GM21423 (cell line): ENCODE data around the gene MAD1L1.

ENCODE experiments used
- ATAC-seq: cut with Tn5 transposase; IDR thresholded peaks from one replicate; pipeline ENCODE4 v1.9.1; 2021; ENCODE audit warnings: mild to moderate bottlenecking, moderate library complexity; ENCODE audit not compliant: unreplicated experiment

Gene MAD1L1

DNA sequence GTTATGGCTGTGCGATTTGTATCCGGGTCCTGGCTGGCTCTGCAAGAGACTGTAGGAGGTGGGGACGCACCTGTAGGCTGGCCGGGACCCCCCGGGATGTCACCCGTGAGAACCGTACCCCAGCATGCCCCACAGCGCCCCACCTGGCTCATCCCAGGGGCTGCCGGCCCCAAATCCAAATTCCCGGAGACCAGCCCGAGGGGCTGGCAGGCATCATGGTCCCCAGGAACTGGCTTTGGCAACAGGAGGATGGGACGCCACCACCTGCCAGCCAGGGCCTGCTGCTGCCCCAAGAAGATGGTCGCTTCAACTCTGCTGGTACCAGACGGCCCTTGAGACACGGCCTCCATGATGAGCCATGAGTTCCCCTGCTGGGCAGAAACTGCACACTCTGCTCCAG lies 323.3 kb downstream of the MAD1L1 start:
- ATAC-seq, result no peak

GRCh38 chr7:1908823-1909420 lies 323.8 kb downstream of the MAD1L1 start:
- ATAC-seq, result no peak

DNA sequence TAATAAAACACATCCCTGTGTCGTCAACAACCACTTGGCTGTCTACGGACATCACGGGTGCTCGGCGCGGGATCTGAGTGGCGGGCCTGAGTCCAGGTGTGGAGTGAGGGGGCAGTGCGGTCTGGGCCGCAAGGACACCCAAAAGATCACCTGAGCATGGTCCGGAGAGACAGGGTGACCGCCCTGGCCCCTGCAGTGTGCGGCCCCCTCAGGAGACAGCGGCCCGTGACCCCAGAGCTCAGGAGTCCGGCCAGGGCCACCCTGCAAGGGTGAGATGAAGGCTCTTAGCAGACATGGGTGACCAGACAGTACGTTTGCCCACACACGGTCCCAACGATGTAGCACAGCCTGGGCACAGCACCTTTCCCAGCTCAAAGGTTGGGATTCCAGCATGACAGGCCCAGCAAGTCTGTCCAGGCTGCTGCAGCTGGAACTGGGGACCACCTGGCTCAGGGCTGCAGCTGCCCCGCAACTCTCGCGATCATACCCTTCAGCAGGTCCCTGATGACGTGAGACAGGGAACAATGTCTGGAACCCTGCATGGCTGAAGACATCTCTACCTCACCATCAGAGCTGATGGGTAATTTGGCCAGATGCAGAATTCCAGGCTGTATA lies 324.9 kb downstream of the MAD1L1 start:
- ATAC-seq, result no peak

DNA sequence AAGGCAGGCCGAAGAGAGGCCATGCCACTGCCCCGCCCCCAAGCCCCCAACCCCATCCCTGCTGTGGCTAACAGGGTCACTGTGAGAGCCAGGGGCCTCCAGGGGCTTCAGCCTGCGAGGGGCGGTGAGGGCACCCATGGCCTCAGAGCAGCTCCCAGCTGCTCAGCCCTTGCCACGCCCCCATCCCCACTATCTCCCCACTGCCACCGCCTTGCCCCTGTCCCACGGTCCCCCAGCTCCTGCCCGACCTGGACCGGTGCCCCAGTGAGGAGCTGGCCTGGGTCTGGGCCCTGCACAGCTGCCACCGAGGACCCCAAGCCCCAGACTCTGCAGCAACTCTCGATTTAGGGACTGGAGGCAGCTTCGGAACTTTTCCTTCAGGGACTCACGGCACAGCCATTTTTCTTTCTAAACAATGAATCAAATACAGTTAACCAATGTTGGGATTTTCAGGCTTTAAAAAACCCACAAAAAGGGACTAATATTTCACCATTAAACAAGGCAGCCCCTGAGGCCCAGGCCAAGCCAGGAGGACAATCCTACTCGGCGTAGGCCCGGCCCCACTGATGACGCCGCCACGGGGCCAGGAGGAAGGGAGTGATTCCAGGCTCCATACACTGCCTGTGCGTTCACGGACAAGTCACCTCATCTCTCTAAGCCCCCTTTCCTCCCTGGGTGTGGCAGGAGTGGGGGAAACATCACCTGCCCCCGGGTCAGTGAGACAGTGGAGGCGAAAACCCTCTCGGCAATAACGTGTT lies 325.6 kb downstream of the MAD1L1 start:
- ATAC-seq, result no peak

- no peak for ATAC-seq
These were observed 326.5 kb downstream of the MAD1L1 start for GRCh38 chr7:1906087-1906830.

DNA sequence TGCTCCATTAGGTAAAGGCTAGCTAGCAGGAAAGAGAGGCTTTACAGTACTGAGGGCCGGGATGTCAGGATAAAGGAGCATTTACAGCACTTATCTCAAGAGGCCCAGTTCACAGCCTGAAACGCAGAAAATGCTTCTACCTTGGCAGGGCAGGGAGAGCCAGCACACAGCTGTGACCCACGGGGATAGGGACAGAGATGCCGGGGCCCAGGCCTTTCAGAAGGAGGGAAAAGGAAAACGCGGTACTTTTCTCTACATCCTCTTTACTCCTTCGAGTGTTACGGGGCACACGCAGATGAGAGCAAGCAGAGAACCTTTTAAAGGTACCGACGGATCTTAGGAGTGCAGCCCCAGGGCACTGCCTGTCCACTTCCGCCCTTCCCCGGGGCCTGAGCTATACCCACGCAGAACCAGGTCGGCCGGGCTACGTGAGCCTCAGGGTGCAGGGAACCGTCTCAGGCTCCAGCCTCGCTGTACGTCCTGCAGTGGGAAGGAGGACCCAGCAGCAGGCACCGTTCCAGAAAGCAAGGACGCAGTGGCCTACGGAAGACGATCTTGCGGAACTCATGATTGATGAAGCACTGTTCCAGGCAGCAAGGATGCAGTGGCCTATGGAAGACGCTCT lies 330.4 kb downstream of the MAD1L1 start:
- ATAC-seq, result no peak

DNA sequence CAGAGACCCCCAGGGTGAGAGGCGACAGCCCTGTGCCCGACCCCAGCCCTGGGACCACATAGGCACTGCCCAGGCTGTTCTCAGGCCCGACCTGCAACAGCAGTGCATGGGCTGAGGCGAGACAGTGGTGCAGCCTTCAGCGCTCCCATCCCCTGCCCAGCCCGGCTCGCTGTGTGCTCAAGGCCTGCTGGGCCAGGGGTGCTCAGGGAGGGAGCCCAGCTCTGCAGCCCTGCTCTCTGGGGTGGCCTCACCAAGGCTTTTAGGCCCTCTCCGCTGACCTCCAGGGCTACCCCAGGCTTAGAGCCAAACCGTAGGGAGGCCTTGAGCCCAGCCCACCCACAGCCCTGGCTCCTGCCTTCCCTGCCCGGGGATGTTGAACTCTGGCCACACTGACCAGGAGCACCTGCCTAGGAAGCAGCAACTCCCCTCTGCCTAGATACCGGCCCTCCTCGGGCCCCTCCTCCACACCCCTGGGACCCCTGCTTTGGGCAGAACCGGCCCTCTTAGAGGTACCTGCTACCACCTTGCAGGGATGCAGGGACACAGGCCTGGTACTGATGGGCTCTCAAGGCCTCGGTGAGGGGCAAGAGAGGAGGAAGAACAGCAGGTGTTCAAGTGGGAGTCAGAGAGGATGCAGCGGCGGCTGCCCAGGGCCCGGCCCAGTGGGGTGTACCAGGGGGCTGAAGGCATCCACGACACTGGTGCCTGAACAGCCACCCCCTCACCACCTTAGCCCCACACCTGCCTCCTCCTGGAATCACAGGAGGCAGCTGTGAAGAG lies 331.1 kb downstream of the MAD1L1 start:
- no peak for ATAC-seq

GRCh38 chr7:1900847-1901246 lies 331.9 kb downstream of the MAD1L1 start:
- ATAC-seq, result no peak

DNA sequence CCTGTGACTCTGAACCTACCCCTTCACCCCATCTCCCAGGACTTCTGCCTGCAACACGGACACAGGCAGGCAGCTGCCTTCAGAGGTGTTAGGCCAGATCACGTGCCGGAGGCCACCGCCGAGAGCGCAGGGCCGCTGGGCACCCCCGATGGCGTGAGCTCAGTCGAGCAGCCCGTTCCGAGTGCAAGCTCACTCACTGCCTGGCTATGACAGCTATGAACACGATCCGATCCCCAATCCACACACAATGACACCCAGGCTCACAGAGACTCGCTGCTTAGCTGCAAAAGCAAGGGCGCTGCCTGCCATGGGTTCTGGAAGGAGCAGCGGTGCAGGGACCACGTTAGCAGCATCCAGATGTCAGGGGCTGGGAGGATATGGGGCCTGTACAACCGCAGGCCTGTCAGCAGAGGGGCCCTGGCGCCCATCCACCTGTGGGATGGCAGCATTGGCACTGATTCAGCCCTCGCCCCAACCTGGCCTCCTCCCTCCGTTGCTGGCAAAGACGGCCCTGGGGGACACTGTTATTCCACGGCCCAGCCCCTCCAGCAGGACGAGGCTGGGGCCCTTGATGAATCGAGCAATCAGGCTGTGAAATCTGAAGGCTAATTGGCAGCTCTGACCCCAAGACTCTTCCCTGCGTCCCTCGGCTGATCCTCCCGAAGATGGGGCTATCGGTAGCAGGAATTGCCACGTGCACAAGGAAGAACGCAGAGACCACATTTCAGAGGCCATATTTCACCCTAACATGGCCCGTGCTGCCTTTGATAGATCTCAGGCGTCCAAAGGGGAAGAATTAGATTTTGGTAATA lies 332.6 kb downstream of the MAD1L1 start:
- ATAC-seq, result no peak

DNA sequence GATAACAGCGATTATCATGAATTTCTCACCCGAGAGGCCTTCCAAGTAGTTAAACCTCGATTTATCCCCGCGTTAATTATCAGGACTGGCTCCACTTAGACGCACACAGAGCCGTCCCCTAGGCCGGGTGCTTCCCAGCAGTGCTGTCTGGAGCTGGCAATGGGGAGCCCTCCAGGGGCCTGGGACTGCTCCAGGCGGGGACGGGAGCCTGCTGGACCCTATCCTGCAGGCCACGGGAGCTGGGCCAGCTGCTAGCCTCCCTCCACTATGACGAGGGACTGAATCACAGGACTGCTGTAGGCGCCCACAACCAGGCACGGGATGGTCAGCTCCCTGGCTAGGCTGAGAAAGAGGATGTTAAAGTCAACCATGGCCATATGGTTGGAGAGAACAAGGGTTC lies 333.5 kb downstream of the MAD1L1 start:
- ATAC-seq, result no peak

DNA sequence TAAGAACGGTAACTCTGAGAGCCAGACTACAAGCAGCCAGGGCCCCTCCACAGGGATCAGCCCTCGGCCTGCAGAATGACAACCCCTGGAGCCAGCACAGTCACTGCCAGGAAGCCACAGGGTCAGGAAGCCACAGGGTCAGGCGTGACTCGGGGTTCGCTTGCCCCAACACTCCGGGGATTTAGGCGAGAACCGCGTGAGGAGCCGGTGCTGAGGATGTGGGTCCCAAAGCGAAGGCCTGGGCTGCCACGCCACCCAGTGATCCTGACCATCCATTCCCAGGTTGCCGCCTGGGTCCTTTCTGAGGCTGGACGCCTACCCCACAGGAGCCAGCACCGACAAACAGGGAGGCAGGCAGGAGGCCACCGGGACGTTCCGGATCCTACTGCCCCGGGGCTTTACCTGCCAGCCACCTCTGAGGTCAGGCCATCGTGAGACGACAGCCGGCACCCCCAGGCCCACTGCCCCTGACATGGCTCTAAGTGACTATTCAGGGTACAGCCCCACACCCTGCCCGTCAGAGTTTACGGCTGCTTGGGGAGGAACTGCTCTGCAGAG lies 334.0 kb downstream of the MAD1L1 start:
- no peak for ATAC-seq

- no peak for ATAC-seq
These were observed 334.7 kb downstream of the MAD1L1 start for GRCh38 chr7:1897861-1898627.

DNA sequence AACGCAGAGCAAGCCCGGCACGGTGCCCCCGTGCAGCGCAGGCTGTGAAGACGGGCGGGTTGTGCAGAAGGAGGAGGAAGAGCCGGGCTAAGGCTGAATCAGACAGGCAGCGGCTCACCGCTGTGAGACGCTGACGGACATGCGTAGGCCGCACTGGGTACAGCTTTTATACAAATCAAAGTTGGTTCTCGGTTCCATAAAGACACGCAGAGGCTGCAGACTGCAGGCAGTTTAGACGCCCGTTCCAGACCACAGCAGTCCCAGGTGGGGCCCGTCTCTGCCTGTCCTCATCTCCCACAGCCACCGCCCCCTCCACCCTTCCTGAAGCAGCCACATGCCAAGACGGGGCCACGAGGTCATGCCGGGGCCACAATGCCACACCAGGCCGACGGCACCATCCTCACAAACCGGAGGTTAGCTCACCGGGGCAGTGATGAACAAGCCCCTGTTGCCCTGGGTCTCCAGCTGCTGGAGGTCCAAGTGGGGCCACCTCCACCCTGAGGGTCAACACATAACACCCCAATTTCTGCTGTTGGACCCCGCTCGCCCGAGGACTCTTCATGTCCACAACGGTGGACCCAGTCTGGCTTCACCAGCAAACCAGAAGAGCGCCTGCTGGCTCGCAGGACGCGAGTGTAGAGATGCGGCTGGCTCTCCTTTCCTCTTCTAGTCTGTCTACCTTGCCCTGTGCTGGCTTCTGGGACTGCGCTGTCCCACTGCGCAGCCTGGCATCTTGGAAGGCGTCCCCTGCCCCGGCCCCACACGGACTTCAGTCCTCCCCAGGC lies 335.5 kb downstream of the MAD1L1 start:
- ATAC-seq, result no peak

DNA sequence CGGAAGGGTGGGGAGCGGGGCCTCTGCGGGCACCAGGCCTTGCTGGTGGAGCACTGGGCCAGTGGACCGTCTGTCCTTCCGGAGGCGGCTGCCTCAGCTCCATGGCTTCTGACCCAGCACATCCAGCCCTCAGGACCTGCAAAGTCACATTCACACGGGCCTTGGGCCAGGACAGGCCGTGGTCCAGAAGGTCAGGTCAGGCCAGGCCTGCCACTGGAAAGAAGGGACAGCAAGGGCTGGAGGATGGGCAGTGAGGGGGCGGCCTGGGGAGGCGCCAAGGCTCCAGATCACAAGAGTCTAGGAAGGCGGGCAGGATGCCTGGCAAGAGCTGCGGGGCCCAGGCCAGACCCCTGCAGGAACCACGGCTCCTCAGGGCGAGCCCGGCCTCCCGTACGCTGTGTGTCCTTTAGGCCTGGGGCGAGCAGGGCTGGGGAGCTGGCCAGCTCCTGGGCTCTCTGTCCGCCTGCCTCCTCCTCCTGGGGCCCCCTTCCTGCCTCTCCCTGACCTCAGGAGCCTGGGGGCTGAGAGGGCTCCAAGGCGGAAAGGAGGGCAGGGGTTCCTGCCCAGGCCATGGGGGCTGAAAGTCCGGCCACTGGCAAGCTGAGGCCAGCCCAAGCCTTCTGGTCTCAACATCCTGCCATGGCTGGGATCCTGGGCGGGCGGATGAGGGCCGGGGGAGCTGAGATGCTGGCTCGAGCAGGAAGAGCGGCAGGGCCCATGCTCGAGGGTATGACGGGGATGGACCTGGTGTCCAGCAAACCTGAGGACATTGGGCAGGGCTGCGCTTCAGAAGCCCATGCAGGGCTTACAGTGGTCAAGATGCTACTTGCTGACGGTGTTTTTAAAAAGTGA lies 336.9 kb downstream of the MAD1L1 start:
- ATAC-seq, result no peak

GRCh38 chr7:1894906-1895663 lies 337.7 kb downstream of the MAD1L1 start:
- ATAC-seq, result no peak

- ATAC-seq, result no peak
These were observed 338.3 kb downstream of the MAD1L1 start for GRCh38 chr7:1894313-1894900.
